HEK293 (cell line): ENCODE results near the gene RIMS1.

ENCODE experiments used
- CTCF ChIA-PET: fragments of 350-600 bp; formaldehyde crosslinking; extraction: SDS; loops from one replicate; lab custom pipeline; 2021; ENCODE audit warnings: antibody characterized with exemption; lab: Yijun Ruan, JAX
- POLR2A ChIA-PET: fragments of 300-600 bp; formaldehyde crosslinking; extraction: SDS; loops from one replicate; lab custom pipeline; 2020; ENCODE audit warnings: antibody characterized with exemption, inconsistent platforms; lab: Yijun Ruan, JAX
- H3K27ac ChIP-seq: fragments of 200-500 bp; sonication (Bioruptor generic); 2 replicates; pipeline ENCODE4 v1.5.1; 2014; ENCODE audit warnings: low read depth, low read length, control low read depth, inconsistent platforms; ENCODE audit errors: extremely low read depth
- H3K36me3 ChIP-seq, 2 experiments: fragments of 200-500 bp in 1 of 2; sonication (Bioruptor generic) in 1 of 2; 1 replicate in 1 of 2; 2 replicates in 1 of 2; pipeline ENCODE4 v1.5.1; 2014 to 2017; ENCODE audit warnings: inconsistent platforms in 2 of 2, low read length in 2 of 2; ENCODE audit not compliant: control insufficient read depth in 2 of 2, insufficient read depth in 1 of 2
- H3K4me1 ChIP-seq: fragments of 200-500 bp; sonication (Bioruptor generic); 2 replicates; pipeline ENCODE4 v1.5.1; 2014; ENCODE audit warnings: mild to moderate bottlenecking, low read length, inconsistent platforms; ENCODE audit not compliant: control insufficient read depth, insufficient read depth
- H3K4me3 ChIP-seq: 2 replicates; pipeline ENCODE4 v1.5.1; 2011; ENCODE audit warnings: low read depth, mild to moderate bottlenecking, control low read depth, low read length, moderate library complexity
- H3K9me3 ChIP-seq: fragments of 200-500 bp; sonication (Bioruptor generic); 2 replicates; pipeline ENCODE4 v1.5.1; 2014; ENCODE audit warnings: low read depth, low read length, inconsistent platforms; ENCODE audit not compliant: control insufficient read depth, insufficient read depth
- AEBP2 ChIP-seq: fragments of 450-650 bp; formaldehyde crosslinking; IDR thresholded peaks from 2 replicates; pipeline ENCODE4 v1.5.1; 2016; ENCODE audit warnings: missing biosample characterization, missing genetic modification characterization, borderline replicate concordance
- HOXD13 ChIP-seq: sonication (generic); formaldehyde crosslinking; IDR thresholded peaks from 2 replicates; pipeline ENCODE4 v1.8.0; 2022; ENCODE audit warnings: missing genetic modification reagents, borderline replicate concordance
- YY2 ChIP-seq: fragments of 450-650 bp; formaldehyde crosslinking; IDR thresholded peaks from 2 replicates; pipeline ENCODE4 v1.5.1; 2016; ENCODE audit warnings: missing biosample characterization, missing genetic modification characterization
- ZBTB26 ChIP-seq: fragments of 450-650 bp; formaldehyde crosslinking; optimal IDR thresholded peaks from 2 replicates; pipeline ENCODE3; 2016; ENCODE audit warnings: missing biosample characterization, mild to moderate bottlenecking, missing genetic modification characterization
- ZNF10 ChIP-seq: fragments of 450-650 bp; formaldehyde crosslinking; IDR thresholded peaks from 2 replicates; pipeline ENCODE4 v1.5.1; 2017; ENCODE audit warnings: missing biosample characterization, missing genetic modification characterization
- ZNF138 ChIP-seq: fragments of 450-650 bp; formaldehyde crosslinking; IDR thresholded peaks from 2 replicates; pipeline ENCODE4 v1.5.1; 2016; ENCODE audit warnings: missing biosample characterization, missing genetic modification characterization, borderline replicate concordance
- ZNF184 ChIP-seq: fragments of 450-650 bp; IDR thresholded peaks from 2 replicates; pipeline ENCODE4 v1.5.1; 2018; ENCODE audit warnings: missing biosample characterization, mild to moderate bottlenecking, missing genetic modification characterization
- ZNF24 ChIP-seq: fragments of 450-650 bp; formaldehyde crosslinking; IDR thresholded peaks from 2 replicates; pipeline ENCODE4 v1.5.1; 2016; ENCODE audit warnings: missing biosample characterization, missing genetic modification characterization
- ZNF266 ChIP-seq: fragments of 450-650 bp; formaldehyde crosslinking; IDR thresholded peaks from 2 replicates; pipeline ENCODE4 v1.5.1; 2016; ENCODE audit warnings: missing biosample characterization, missing genetic modification characterization, low read depth
- ZNF280C ChIP-seq: fragments of 450-650 bp; formaldehyde crosslinking; IDR thresholded peaks from 2 replicates; pipeline ENCODE4 v1.5.1; 2016; ENCODE audit warnings: missing biosample characterization, missing genetic modification characterization
- ZNF292 ChIP-seq: fragments of 450-650 bp; formaldehyde crosslinking; IDR thresholded peaks from 2 replicates; pipeline ENCODE4 v1.5.1; 2016; ENCODE audit warnings: low read depth, missing biosample characterization, missing genetic modification characterization, borderline replicate concordance
- ZNF354C ChIP-seq: fragments of 450-650 bp; formaldehyde crosslinking; IDR thresholded peaks from 2 replicates; pipeline ENCODE4 v1.5.1; 2016; ENCODE audit warnings: missing biosample characterization, missing genetic modification characterization, low read depth, borderline replicate concordance
- ZNF488 ChIP-seq: fragments of 450-650 bp; formaldehyde crosslinking; IDR thresholded peaks from 2 replicates; pipeline ENCODE4 v1.5.1; 2016; ENCODE audit warnings: missing biosample characterization, missing genetic modification characterization
- ZNF560 ChIP-seq: fragments of 450-650 bp; formaldehyde crosslinking; IDR thresholded peaks from 2 replicates; pipeline ENCODE4 v1.5.1; 2017; ENCODE audit warnings: missing biosample characterization, missing genetic modification characterization, borderline replicate concordance
- ZNF571 ChIP-seq: fragments of 450-650 bp; formaldehyde crosslinking; IDR thresholded peaks from 2 replicates; pipeline ENCODE4 v1.5.0; 2017; ENCODE audit warnings: missing biosample characterization, missing genetic modification characterization
- ZNF629 ChIP-seq: fragments of 450-650 bp; formaldehyde crosslinking; IDR thresholded peaks from 2 replicates; pipeline ENCODE4 v1.5.1; 2017; ENCODE audit warnings: missing biosample characterization, missing genetic modification characterization
- ZNF654 ChIP-seq: fragments of 450-650 bp; formaldehyde crosslinking; IDR thresholded peaks from 2 replicates; pipeline ENCODE4 v1.5.1; 2016; ENCODE audit warnings: low read depth, missing biosample characterization, missing genetic modification characterization
- ZNF768 ChIP-seq: fragments of 450-650 bp; formaldehyde crosslinking; IDR thresholded peaks from 2 replicates; pipeline ENCODE4 v1.5.1; 2018; ENCODE audit warnings: missing biosample characterization, mild to moderate bottlenecking, missing genetic modification characterization

Gene RIMS1

GRCh38 chr6:72238900-72239299, 352.6 kb downstream of the RIMS1 start:
- H3K4me1 ChIP-seq = no peaks in the 10 kb centered on the region

GRCh38 chr6:72245565-72245964, 359.2 kb downstream of the RIMS1 start:
- Histone ChIP-seq H3K36me3 (no peaks in the 10 kb centered on the region), H3K27ac (no peak overlapping the region), H3K9me3 (no peaks in the 10 kb centered on the region), H3K4me1 (no peaks in the 10 kb centered on the region), H3K4me3 (no peak overlapping the region)
- ChIA-PET CTCF (interaction anchor here (0.6 kb wide), 1 partner anchor 57 kb away, joined by 3 read pairs; no protein-coding TSS in a partner anchor), POLR2A (no interaction called here)
- TF ChIP-seq HOXD13 (CRISPR knock-in tag) (peak; percentile 50; the same call in 1 of the 2 replicates), ZNF184 (no peak), YY2 (tag by site-specific recombination) (no peak)

More at GRCh38 chr6:72238900-72239299, 352.6 kb downstream of the RIMS1 start:
- Histone ChIP-seq H3K4me3 (no peak overlapping the region), H3K27ac (no peak overlapping the region), H3K36me3 (no peaks in the 10 kb centered on the region), H3K9me3 (no peaks in the 10 kb centered on the region)
- TF ChIP-seq ZNF24 (tag by site-specific recombination) (no peak), ZNF488 (tag by site-specific recombination) (no peak), ZNF354C (tag by site-specific recombination) (no peak), AEBP2 (tag by site-specific recombination) (no peak)
- POLR2A ChIA-PET = no interaction called here
- CTCF ChIA-PET = no interaction called here

- POLR2A ChIA-PET = no interaction called here
Observed at GRCh38 chr6:72246926-72247325, 360.6 kb downstream of the RIMS1 start.

GRCh38 chr6:72248621-72249020, 362.3 kb downstream of the RIMS1 start:
- no peaks in the 10 kb centered on the region for H3K36me3 ChIP-seq
- no peaks in the 10 kb centered on the region for H3K9me3 ChIP-seq
- no peak overlapping the region for H3K4me3 ChIP-seq
- POLR2A ChIA-PET = no interaction called here
- H3K4me1 ChIP-seq = no peaks in the 10 kb centered on the region
- no peak overlapping the region for H3K27ac ChIP-seq
- CTCF ChIA-PET = interaction anchor here (0.7 kb wide), 1 partner anchor 325 kb away, joined by 3 read pairs; no protein-coding TSS in a partner anchor
- TF ChIP-seq ZNF292 (no peak), ZNF768 (tag by site-specific recombination) (no peak), ZNF629 (tag by site-specific recombination) (no peak), ZNF138 (tag by site-specific recombination) (no peak), ZNF10 (tag by site-specific recombination) (no peak), ZNF560 (tag by site-specific recombination) (no peak), ZNF571 (no peak), ZBTB26 (tag by site-specific recombination) (no peak)

More at GRCh38 chr6:72246926-72247325, 360.6 kb downstream of the RIMS1 start:
- Histone ChIP-seq H3K4me3 (no peak overlapping the region), H3K9me3 (no peaks in the 10 kb centered on the region), H3K27ac (no peak overlapping the region), H3K4me1 (no peaks in the 10 kb centered on the region), H3K36me3 (no peaks in the 10 kb centered on the region)
- TF ChIP-seq ZNF654 = 0 out of 2 replicates have a peak, but pooled peaks have one; percentile 12
- no peak for TF ChIP-seq ZNF266 (tag by site-specific recombination)
- TF ChIP-seq ZNF280C (tag by site-specific recombination) = no peak
- CTCF ChIA-PET = interaction anchor here (0.6 kb wide), 1 partner anchor 99 kb away, joined by 3 read pairs; no protein-coding TSS in a partner anchor
